Mesenteric fat pad (tissue), 1 donor: ENCODE measurements around the gene FAM219A. TPM values are rescaled to one million over a fixed set of nuclear protein-coding genes. Genes with fewer than 3 reads are reported as not detected.
"Not testable (repeated sequence)": the region's sequence is repeated elsewhere in the genome, so short reads cannot be mapped to it uniquely, and the experiment has no call there.

Source experiments
- DNase-seq: peaks from one replicate; pipeline ENCODE4 v3.0.0-alpha.2; 2020; ENCODE audit warnings: low spot score
- total RNA-seq: library from RNA; stranded (reverse); fragmentation: NEBNext Ultra II Directional; extraction: Animal tissue kit (Norgen Biotek cat#: 25700); gene quantifications from one replicate; pipeline ENCODE4 v1.2.1, GENCODE V29; 2021
- donor health status: DM: yes; HTN: yes; CAD: no.

FAM219A gene
- total RNA-seq, 1 donor from 2014 or later, result 53.9 TPM

GRCh38 chr9:34443976-34444375, 14.4 kb downstream of the FAM219A start:
- no peak for DNase-seq

GRCh38 chr9:34443533-34443932, 14.8 kb downstream of the FAM219A start:
- no peak for DNase-seq

GRCh38 chr9:34442770-34443169, 15.6 kb downstream of the FAM219A start:
- no peak for DNase-seq

GRCh38 chr9:34440017-34440416, 18.4 kb downstream of the FAM219A start:
- DNase-seq, result no peak

GRCh38 chr9:34438465-34438864, 19.9 kb downstream of the FAM219A start:
- DNase-seq, result not testable (repeated sequence)

GRCh38 chr9:34437926-34438307, 20.5 kb downstream of the FAM219A start:
- not testable (repeated sequence) for DNase-seq

GRCh38 chr9:34437006-34437925, 21.1 kb downstream of the FAM219A start:
- no peak for DNase-seq

GRCh38 chr9:34431667-34432066, 26.7 kb downstream of the FAM219A start:
- no peak for DNase-seq

- DNase-seq, result no peak
Measured at GRCh38 chr9:34430843-34431437, 27.4 kb downstream of the FAM219A start.

GRCh38 chr9:34428325-34428958, 29.9 kb downstream of the FAM219A start:
- DNase-seq, result no peak

- no peak for DNase-seq
Measured at GRCh38 chr9:34426347-34427074, 31.9 kb downstream of the FAM219A start.

- DNase-seq, result no peak
Measured at GRCh38 chr9:34419716-34420504, 38.5 kb downstream of the FAM219A start.

- no peak for DNase-seq
Measured at GRCh38 chr9:34417734-34418133, 40.6 kb downstream of the FAM219A start.

- DNase-seq, result no peak
Measured at GRCh38 chr9:34413231-34413852, 45.0 kb downstream of the FAM219A start.

GRCh38 chr9:34412336-34412735, 46.0 kb downstream of the FAM219A start:
- no peak for DNase-seq

GRCh38 chr9:34409154-34409553, 49.2 kb downstream of the FAM219A start:
- DNase-seq, result no peak

GRCh38 chr9:34408173-34408572, 50.2 kb downstream of the FAM219A start:
- no peak for DNase-seq

- no peak for DNase-seq
Measured at GRCh38 chr9:34406219-34406618, 52.2 kb downstream of the FAM219A start.

- DNase-seq, result no peak
Measured at GRCh38 chr9:34405719-34406118, 52.7 kb downstream of the FAM219A start.
